Fibroblast of the aortic adventitia (primary cell): ENCODE results near the gene ZNF407. TPM values are rescaled to one million over a fixed set of nuclear protein-coding genes. Genes with fewer than 3 reads are reported as not detected.

ENCODE experiments used
- DNase-seq: peaks from one replicate; pipeline ENCODE4 v3.0.0-alpha.2; 2010; ENCODE audit warnings: low read depth
- H3K4me3 ChIP-seq: 2 replicates; pipeline ENCODE4 v1.5.1; 2011; ENCODE audit warnings: low read depth, mild to moderate bottlenecking, control low read depth, low read length, moderate library complexity
- total RNA-seq: library from RNA; depleted of rRNA; stranded (reverse); fragments of >200 nt; gene quantifications from 2 replicates; pipeline ENCODE4 v1.2.3, GENCODE V29; 2012; ENCODE audit warnings: low replicate concordance
- TF ChIP-seq, protein P1 (sequence below): IDR thresholded peaks from 2 replicates; pipeline ENCODE4 v1.5.1; 2011; ENCODE audit warnings: mild to moderate bottlenecking, low read length, control low read depth, inconsistent platforms; ENCODE audit not compliant: insufficient read depth

ZNF407 gene
- total RNA-seq, 1 donor = 21.7 TPM

- no peak for DNase-seq
- no peak overlapping the region for H3K4me3 ChIP-seq
- TF ChIP-seq, protein P1, sequence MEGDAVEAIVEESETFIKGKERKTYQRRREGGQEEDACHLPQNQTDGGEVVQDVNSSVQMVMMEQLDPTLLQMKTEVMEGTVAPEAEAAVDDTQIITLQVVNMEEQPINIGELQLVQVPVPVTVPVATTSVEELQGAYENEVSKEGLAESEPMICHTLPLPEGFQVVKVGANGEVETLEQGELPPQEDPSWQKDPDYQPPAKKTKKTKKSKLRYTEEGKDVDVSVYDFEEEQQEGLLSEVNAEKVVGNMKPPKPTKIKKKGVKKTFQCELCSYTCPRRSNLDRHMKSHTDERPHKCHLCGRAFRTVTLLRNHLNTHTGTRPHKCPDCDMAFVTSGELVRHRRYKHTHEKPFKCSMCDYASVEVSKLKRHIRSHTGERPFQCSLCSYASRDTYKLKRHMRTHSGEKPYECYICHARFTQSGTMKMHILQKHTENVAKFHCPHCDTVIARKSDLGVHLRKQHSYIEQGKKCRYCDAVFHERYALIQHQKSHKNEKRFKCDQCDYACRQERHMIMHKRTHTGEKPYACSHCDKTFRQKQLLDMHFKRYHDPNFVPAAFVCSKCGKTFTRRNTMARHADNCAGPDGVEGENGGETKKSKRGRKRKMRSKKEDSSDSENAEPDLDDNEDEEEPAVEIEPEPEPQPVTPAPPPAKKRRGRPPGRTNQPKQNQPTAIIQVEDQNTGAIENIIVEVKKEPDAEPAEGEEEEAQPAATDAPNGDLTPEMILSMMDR = no peak
Observed at GRCh38 chr18:74610860-74611259, 13.2 kb downstream of the ZNF407 start.

DNA sequence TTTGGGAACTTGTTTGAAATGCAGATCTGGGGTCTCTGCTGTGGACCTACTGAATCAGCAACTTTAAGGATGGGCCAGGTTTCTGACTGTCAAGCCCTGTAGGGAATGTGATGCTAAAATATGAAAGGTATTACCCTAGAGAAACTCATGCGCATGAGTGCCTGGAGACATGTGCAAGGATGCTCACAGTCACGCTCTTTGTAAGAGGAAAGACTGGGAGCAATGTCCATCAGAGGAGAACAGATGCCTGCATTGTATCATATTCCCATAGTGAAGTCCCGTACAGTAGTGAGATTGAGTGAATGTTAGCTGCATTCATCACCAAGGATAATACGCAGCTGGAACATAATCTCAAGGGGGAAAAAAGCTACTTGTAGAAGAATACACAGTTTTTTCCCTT, 14.1 kb downstream of the ZNF407 start:
- H3K4me3 ChIP-seq = no peak overlapping the region
- DNase-seq = no peak
- TF ChIP-seq, protein P1 = no peak

DNA sequence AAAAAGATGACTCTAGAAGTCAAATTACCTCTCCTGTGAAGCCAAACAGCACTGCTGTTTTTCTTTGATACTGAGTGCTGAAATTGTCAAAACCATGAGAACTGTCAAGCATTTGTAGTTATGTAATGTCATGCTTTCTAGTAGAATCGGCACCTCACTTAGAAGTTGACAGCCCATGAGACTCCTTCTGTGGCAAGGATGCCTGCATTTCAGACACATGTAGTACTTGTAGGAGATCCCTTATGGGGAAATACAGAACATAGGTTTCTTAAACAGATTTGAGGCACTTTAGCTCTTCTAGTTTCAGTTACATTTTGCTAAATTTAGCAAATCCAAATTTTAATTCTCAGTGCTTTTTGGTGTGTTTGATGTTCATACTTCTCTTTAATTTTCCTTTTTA, 15.7 kb downstream of the ZNF407 start:
- no peak overlapping the region for H3K4me3 ChIP-seq
- DNase-seq = no peak
- TF ChIP-seq, protein P1 = no peak

GRCh38 chr18:74616494-74616893, 18.8 kb downstream of the ZNF407 start:
- DNase-seq = no peak
- TF ChIP-seq, protein P1 = no peak
- H3K4me3 ChIP-seq = no peak overlapping the region

DNA sequence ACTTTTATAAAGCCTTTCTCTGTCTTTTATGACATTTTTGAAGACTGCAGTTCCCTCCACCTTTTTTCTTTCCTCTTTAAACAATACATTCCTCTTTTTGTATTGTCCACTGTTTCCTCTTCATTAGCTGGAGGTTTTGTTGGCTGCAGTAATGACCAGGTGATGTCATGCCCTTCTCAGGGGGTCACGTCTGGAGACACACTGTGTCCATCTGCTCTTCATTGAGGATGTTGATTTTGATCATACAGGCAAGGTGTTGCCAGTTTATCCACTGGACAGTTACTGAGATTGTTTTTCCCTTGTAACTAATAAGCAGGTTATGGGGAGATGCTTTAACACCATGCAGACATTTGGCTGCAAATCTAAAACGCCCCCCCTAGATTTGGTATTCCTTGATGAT, 19.8 kb downstream of the ZNF407 start:
- DNase-seq = no peak
- H3K4me3 ChIP-seq = no peak overlapping the region
- TF ChIP-seq, protein P1 = no peak

GRCh38 chr18:74622072-74622471, 24.4 kb downstream of the ZNF407 start:
- H3K4me3 ChIP-seq = no peak overlapping the region
- TF ChIP-seq, protein P1 = no peak
- DNase-seq = no peak

DNA sequence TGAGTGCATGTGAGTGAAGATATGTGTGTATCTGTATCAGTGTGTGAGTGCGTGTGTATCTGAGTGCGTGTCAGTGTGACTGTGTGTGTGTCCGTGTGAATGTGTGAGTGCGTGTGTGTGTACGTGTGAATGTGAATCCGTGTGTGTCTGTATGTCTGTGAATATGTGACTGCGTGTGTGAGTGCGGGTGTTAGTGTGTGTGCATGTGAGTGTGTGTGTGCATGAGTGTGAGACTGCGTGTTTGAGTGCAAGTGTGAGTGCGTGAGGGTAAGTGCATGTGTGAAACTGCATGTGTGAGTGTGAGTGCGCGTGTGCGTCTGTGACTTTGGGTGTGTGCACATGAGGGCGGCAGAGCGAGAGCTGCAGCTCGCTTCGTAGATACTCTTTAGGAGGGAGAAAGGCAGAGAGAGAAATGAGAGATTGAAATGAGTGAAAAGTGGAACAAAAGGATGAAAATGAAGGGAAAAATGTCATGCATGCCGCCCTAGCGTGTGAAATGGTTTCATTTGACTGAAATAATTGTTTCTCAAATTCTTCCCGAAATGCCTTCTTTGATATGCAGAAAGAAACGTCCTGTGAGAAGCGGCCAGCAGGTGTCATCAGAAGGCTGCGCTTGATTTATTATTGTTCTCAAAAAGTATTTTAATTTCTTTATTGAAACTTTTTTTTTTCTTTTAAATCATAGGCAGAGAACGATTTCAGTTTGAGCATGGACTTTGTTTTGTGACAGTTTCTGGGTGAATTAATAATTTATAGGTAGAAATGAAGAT, 25.6 kb downstream of the ZNF407 start:
- H3K4me3 ChIP-seq = no peak overlapping the region
- DNase-seq = peak; percentile 28
- TF ChIP-seq, protein P1 = peak; percentile 43
